DMS79 treated with DMSO at 0.1 percent for 48 hours (cell line): ENCODE data around the gene TEX19.
"Not testable (repeated sequence)": the region's sequence is repeated elsewhere in the genome, so short reads cannot be mapped to it uniquely, and the experiment has no call there.

Experiments used
- DNase-seq: peaks from one replicate; lab custom pipeline; 2025; lab: John Stamatoyannopoulos, UW

Gene TEX19

GRCh38 chr17:82338858-82339633, 20.0 kb upstream of the TEX19 start:
- peak; percentile 11 for DNase-seq

GRCh38 chr17:82339634-82340580, 19.1 kb upstream of the TEX19 start:
- DNase-seq: no peak

GRCh38 chr17:82342361-82343079, 16.5 kb upstream of the TEX19 start:
- no peak for DNase-seq

GRCh38 chr17:82343560-82343959, 15.5 kb upstream of the TEX19 start:
- no peak for DNase-seq

- DNase-seq: no peak
Observed at GRCh38 chr17:82344175-82344907, 14.7 kb upstream of the TEX19 start.

GRCh38 chr17:82345151-82345976, 13.7 kb upstream of the TEX19 start:
- DNase-seq: no peak

GRCh38 chr17:82346342-82347300, 12.4 kb upstream of the TEX19 start:
- DNase-seq: no peak

GRCh38 chr17:82347994-82348393, 11.1 kb upstream of the TEX19 start:
- not testable (repeated sequence) for DNase-seq

- DNase-seq: no peak
Observed at GRCh38 chr17:82348434-82348833, 10.6 kb upstream of the TEX19 start.

- no peak for DNase-seq
Observed at GRCh38 chr17:82348866-82349265, 10.2 kb upstream of the TEX19 start.

GRCh38 chr17:82349287-82349701, 9.8 kb upstream of the TEX19 start:
- DNase-seq: no peak

- DNase-seq: no peak
Observed at GRCh38 chr17:82350182-82351030, 8.6 kb upstream of the TEX19 start.

GRCh38 chr17:82351254-82351712, 7.8 kb upstream of the TEX19 start:
- DNase-seq: no peak

GRCh38 chr17:82351713-82352488, 7.1 kb upstream of the TEX19 start:
- DNase-seq: peak; percentile 40

GRCh38 chr17:82353484-82353883, 5.6 kb upstream of the TEX19 start:
- no peak for DNase-seq

GRCh38 chr17:82354804-82355308, 4.2 kb upstream of the TEX19 start:
- DNase-seq: no peak

GRCh38 chr17:82355770-82356427, 3.1 kb upstream of the TEX19 start:
- DNase-seq: no peak
